Lower leg skin (tissue), 4 donors: ENCODE measurements around the gene AGPAT1. TPM values are rescaled to one million over a fixed set of nuclear protein-coding genes. Genes with fewer than 3 reads are reported as not detected.

Source experiments
- DNase-seq, 2 donors: peaks; one replicate each; pipeline ENCODE4 v3.0.0-alpha.2; 2019; ENCODE audit warnings: low spot score in 2 of 2
- H3K4me3 ChIP-seq: fragments of 200-600 bp; sonication (generic); 2 replicates; pipeline ENCODE4 v1.5.1; 2017; ENCODE audit warnings: mild to moderate bottlenecking, low read depth; ENCODE audit not compliant: poor library complexity, severe bottlenecking
- CTCF ChIP-seq, 3 donors: fragments of 450-650 bp; IDR thresholded peaks; one replicate each; pipeline ENCODE4 v1.5.1; 2016; ENCODE audit warnings: antibody characterized with exemption in 3 of 3, mild to moderate bottlenecking in 3 of 3, moderate library complexity in 2 of 3
- POLR2A ChIP-seq, 2 donors: fragments of 450-650 bp; IDR thresholded peaks; one replicate each; pipeline ENCODE4 v1.6.1; 2016 to 2017; ENCODE audit warnings: antibody characterized with exemption in 2 of 2, mild to moderate bottlenecking in 1 of 2, moderate library complexity in 1 of 2
- WGBS, 2 donors: methylation state at CpG; one replicate each; pipeline ENCODE4 v1.1.5; 2018; 5-methylcytosine and 5-hydroxymethylcytosine counted together
- intact Hi-C: fragments of 100-400 bp; cut with DNase I; formaldehyde crosslinking; loops from one replicate; pipeline ENCODE4 v1.15.0; 2023; ENCODE audit warnings: low total_unique reads
- total RNA-seq, 4 donors: library from RNA; depleted of rRNA; stranded (reverse); fragments of >200 nt; gene quantifications; one replicate each; pipeline ENCODE4 v1.1.0, GENCODE V29; 2016

Gene AGPAT1
- total RNA-seq, 4 donors from 2014 or later = 18.8 to 53.2 (median 28.0) TPM

- no peak for DNase-seq
- H3K4me3 ChIP-seq = no peak overlapping the region
- WGBS, 2 donors = 86 to 88% methylated on average over 7 of the region's 9 CpGs
- intact Hi-C loops = no loop called here
- no peak for TF ChIP-seq POLR2A (IDR thresholded peaks at IDR 0.05)
- TF ChIP-seq CTCF (IDR thresholded peaks at IDR 0.05) = no peak
Measured at GRCh38 chr6:32202186-32202585, 26.3 kb upstream of the AGPAT1 start.

- no peak overlapping the region for H3K4me3 ChIP-seq
- DNase-seq = no peak
- WGBS, 2 donors = 86 to 87% methylated on average over 13 of the region's 13 CpGs
- TF ChIP-seq POLR2A (IDR thresholded peaks at IDR 0.05) (no peak), CTCF (IDR thresholded peaks at IDR 0.05) (no peak)
- intact Hi-C loops = no loop called here
Measured at GRCh38 chr6:32200711-32201475, 25.0 kb upstream of the AGPAT1 start.

GRCh38 chr6:32198866-32199265, 23.0 kb upstream of the AGPAT1 start:
- intact Hi-C loops = loop anchor here (10.0 kb wide), 1 partner anchor 74 kb away; the partner anchor contains the start of gene ATF6B
- no peak overlapping the region for H3K4me3 ChIP-seq
- TF ChIP-seq CTCF (IDR thresholded peaks at IDR 0.05) (no peak), POLR2A (IDR thresholded peaks at IDR 0.05) (no peak)
- DNase-seq = no peak
- 90 to 91% methylated on average over 17 of the region's 17 CpGs for WGBS, 2 donors

GRCh38 chr6:32198345-32198696, 22.4 kb upstream of the AGPAT1 start:
- TF ChIP-seq CTCF (IDR thresholded peaks at IDR 0.05) (no peak), POLR2A (IDR thresholded peaks at IDR 0.05) (no peak)
- DNase-seq = no peak
- intact Hi-C loops = loop anchor here (10.0 kb wide), 1 partner anchor 74 kb away; the partner anchor contains the start of gene ATF6B
- no peak overlapping the region for H3K4me3 ChIP-seq
- WGBS, 2 donors = 65 to 76% methylated on average over 3 of the region's 3 CpGs

GRCh38 chr6:32196682-32197616, 21.1 kb upstream of the AGPAT1 start:
- WGBS, 2 donors = 39 to 45% methylated on average over 28 of the region's 28 CpGs
- no peak for TF ChIP-seq POLR2A (IDR thresholded peaks at IDR 0.05)
- TF ChIP-seq CTCF (IDR thresholded peaks at IDR 0.05) = no peak
- peak overlapping the region; percentile 77 for H3K4me3 ChIP-seq
- peak in 1 of 2 donors; percentile 93 for DNase-seq
- intact Hi-C loops = loop anchor here (10.0 kb wide), 1 partner anchor 72 kb away; the partner anchor contains the start of gene ATF6B
